GM18868 (cell line): ENCODE data around the gene CKAP2L.
A peak's percentile ranks its signal among the peaks of the same experiment; 100 is the strongest.
"Not testable (repeated sequence)": the region's sequence is repeated elsewhere in the genome, so short reads cannot be mapped to it uniquely, and the experiment has no call there.

Source experiments
- ATAC-seq: cut with Tn5 transposase; IDR thresholded peaks from one replicate; pipeline ENCODE4 v1.9.1; 2021; ENCODE audit warnings: mild to moderate bottlenecking, moderate library complexity; ENCODE audit not compliant: unreplicated experiment

CKAP2L gene

DNA sequence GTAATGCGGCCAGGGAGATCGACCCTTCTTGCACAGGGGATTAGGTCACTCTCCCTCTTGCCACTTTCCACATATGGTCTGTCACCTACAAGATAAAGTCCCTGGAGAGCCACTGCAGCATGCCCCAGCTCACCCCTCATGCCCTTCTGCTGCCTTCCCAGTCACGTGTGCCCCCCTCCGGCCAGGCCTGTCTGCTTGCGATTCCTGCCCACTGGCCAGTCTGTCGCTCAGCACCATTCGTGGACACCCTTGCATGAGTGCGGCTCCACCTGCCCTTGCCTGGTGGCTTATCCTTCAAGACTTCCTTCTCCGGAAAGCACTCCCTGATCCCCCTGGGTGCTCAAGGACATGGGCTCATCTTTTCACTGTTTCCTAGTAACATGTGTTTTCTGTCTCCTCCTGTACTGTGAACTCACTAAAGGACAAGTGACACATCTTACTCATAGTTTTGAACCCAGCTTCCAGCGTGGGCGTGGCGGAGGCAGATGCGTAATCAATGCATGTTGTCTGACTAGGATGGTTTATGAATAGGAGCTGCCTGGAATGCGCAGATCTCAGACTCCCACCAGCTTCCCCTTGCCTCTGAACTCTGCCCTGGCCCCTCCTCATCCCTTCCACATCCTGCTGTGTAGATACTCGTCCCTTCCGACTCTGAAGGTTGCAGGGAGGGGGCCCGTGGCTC lies 51.4 kb downstream of the CKAP2L start:
- no peak for ATAC-seq

DNA sequence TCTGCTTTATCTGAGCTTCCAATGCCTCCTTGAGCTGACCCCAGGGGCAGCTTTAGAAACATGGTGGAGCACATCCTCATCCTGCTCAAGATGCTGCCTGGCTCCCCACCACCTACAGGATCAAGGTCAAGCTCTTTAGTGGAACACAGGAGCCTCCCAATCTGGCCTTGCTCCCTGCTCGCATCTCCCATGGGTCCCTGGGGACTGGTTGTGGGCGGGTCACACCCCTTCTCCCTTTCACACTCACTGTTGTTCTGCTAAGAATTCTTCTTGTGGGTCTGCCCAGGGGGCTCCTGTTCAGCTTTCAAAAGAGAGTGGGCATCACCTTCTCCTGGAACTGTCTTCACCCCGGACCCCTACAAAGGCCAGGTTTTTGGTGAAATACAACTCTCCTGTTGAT lies 51.9 kb downstream of the CKAP2L start:
- ATAC-seq: no peak

DNA sequence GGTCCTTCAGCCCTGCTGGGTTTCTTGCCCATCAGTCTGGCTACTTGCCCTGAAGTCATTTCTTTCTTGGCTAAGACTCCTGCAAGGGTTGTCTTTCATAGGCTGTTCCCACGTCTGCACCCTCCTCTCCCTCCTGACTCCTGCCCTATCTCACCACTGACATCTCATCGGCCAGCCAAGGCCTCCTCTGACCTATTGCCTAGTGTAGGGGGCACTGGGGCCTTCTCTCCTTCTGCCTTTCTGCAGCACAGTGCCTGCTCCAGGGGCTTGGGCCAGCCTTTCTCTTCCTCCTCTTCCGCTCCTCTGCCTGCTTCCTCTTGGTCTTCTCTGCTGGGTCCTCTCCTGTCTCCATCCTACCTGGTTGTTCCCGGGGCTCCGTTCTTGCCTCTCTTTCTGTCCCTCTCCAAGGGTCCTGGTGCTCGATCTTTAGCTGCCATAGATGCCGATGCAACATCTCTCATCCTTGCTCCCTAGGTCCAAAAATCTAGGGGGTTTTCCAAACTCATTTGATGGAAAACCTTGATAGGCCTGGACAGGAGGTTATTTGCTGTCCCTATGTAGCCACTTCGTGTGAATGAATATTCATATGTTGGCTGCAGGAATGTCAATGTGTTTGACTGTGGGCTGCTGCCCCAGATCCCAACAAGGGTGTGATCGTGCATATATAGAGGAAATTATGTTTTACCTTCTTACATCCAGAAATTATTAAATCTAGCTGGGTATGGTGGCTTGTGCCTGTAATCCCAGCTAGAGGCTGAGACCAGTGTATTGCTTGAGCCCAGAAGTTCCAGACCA lies 53.3 kb downstream of the CKAP2L start:
- ATAC-seq: no peak

DNA sequence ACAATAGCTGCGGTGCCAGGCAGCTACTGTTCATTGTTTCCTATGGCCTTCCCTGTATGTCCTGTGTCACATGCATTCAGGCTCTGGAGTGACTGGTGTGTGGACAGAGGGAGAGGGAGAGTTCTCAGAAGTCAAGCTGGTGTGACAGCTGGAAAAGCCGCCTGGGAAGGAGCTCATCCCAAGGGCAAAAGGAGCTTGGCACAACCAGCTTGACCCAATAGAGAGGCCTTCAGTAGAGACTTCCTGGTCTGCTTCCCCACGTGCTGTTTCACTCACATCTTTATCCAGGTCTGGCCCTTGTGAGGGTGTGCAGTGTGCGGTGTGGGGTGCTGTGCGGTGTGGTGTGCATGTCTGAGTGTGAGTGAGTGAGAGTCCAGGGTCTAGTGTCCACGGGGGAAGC lies 54.7 kb downstream of the CKAP2L start:
- ATAC-seq: no peak

DNA sequence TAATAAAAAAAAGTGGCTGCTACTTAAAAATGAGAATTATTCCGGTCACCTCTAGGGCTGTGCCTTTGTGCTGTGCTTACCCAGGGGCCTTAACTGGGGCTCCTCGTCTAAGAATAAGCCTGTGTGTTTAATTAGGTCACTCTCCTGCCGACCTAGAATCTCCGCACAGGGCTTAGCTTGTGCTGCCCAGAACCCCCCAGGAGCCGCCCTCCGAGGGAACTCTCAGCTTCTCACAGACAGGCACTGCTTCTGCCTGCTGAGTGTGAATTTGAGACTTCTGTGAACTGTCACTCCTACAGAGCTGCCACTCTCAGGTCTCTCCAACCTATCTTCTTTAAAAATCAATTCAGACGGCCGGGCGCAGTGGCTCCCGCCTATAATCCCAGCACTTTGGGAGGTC lies 55.4 kb downstream of the CKAP2L start:
- ATAC-seq: no peak

DNA sequence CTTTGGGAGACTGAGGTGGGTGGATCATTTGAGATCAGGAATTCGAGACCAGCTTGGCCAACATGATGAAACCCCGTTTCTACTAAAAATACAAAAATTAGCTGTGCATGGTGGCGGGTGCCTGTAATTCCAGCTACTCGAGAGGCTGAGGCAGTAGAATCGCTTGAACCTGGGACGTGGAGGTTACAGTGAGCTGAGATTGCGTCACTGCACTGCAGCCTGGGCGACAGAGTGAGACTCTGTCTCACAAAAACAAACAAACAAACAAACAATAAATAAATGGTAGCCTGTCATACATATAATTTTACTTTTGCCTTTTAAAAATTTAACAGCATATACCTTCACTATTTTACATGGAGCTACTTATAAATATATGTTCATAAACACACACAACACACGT lies 57.5 kb downstream of the CKAP2L start:
- not testable (repeated sequence) for ATAC-seq

DNA sequence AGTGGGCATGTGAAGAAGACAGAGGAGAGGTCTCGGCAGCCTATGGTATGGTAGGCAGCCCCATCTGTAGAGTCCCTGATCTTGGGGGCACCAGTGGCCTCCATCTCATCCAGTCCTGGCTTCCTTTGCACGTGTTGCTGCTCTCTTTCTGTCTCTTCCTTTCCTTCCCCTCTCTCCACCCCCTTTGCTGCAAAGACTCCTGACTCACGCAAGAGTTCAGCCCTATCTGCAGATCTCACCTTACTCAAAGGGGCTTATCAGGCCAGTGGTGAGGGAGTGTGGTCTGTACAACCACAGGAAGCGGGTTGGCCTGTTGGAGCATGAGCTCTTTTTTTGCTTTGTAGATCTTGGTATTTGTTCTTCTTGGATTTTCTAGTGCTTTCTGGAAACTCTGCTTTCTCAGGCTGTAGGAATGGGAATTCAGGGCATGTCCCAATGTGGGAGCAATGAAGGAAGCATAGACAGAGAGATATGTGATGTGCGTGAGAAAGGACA lies 58.2 kb downstream of the CKAP2L start:
- peak; percentile 39 for ATAC-seq

DNA sequence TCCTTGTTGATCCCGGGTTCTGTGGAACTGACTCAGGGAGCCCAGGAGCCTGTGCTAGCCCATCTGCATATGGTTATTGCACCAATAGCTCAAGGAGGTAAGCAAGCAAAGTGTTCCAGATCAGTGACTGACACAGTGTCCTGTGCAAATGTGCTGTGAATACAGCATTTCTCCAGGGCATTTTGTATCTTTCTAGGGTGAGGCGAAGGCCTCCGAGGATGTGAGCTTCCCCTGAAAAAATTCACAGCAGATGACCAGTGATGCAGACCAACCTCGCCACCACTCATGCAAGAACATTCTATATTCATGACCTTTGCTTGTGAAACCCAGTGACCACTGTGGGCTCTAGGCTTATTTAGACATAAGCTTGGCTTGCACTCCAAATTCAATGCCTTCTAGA lies 58.8 kb downstream of the CKAP2L start:
- ATAC-seq: no peak

DNA sequence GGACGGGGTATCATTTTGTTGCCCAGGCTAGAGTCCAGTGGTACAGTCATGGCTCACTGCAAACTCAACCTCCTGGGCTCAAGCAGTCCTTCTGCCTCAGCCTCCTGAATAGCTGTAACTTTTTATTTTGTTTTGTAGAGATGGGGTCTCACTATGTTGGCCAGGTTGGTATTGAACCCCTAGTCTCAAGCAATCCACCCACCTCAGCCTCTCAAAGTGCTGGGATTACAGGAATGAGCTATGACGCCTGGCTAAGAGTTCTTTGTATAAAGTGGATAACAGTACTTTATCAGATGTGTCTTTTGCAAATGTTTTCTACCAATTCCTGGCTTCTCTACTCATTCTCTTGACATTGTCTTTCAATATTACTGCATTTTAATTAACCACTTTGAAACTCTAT lies 60.7 kb downstream of the CKAP2L start:
- ATAC-seq: no peak

DNA sequence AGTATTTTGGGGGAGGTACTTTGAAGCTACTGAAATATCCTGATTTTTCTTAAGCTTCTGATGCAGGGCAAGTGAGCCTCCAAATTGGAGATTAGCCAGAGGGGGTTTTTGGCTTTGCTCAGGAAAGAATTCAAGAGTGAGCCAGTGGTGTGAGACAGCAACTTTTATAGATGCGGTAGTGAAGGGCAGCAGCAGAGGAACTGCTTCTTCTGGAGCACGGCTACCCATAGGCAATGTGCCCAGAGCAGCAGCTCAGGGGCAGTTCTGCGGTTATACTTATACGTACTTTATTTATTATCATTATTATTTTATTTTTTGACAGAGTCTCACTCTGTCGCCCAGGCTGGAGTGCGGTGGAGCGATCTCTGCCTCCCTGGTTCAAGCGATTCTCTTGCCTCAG lies 63.4 kb downstream of the CKAP2L start:
- no peak for ATAC-seq

DNA sequence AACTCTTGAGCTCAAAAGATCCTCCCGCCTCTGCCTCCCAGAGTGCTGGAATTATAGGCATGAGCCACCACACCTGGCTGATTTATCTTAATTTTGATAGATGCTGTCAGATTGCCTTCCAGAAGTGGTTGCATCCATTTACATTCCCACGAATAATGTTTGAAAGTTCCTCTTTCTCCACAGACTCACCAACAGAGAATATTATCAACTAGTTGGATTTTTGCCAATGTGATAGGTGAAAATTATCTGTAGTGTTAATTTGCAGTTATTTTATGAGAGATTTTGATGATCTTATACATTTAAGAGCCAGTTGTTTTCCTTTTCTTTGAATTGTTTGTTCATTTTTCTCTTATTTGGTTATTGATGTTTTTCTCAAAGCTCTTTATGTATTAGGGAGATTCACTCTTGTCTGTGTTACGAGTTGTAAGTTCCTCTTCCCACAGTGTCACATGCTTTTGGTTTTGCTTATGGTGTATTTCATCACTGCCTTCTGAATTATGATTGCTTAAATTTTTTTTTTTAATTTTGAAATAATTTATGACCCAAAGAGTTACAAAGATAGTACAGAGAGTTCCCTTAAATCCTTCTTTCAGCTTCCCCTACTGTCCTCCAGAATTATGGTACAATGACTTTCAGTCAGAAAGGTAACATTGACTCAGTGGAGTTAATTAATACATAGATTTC lies 64.3 kb downstream of the CKAP2L start:
- ATAC-seq: no peak

DNA sequence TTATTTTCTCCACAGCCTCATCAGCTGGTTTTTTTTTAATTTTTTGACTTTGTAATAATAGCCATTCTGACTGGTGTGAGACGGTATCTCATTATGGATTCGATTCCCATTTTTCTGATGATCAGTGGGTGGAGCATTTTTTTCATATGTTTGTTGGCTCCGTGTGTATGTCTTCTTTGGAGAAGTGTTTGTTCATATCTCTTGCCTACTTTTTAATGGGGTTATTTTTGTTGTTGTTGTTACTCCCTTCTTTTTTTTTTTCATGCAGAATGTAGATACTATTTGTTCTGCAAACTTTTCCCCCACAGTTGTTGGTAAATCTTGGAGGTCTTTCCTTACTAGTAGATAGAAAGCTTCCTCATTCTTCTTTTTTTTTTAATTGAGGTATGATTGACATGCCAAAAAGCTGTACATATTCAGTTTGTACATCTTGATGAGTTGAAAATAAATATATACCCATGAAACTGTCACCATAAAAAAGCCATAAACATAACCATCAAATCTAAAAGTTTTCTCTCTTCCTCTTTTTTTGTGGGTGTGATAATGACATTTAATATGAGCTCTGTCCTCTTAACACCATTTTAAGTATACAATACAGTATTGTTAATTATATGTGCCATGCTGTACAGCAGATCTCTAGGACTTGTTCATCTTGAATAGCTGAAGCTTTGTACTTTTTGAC lies 65.4 kb downstream of the CKAP2L start:
- ATAC-seq: no peak

DNA sequence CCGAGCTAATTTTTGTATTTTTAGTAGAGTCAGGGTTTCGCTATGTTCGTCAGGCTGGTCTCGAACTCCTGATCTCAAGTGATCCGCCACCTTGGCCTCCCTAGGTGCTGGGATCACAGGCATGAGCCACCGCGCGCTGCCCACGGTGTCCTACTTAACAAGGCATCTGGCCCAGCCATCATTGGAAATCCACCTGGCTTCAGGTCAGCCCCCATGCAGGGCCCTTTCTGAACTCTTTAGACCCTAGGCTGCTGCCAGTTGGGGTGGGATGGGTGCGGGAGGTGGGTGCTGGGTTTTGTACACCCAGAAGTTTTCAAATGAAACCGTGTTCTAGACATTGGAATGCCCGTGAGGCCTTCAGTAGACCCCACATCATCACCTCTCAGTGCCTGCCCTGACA lies 70.2 kb downstream of the CKAP2L start:
- ATAC-seq: no peak

DNA sequence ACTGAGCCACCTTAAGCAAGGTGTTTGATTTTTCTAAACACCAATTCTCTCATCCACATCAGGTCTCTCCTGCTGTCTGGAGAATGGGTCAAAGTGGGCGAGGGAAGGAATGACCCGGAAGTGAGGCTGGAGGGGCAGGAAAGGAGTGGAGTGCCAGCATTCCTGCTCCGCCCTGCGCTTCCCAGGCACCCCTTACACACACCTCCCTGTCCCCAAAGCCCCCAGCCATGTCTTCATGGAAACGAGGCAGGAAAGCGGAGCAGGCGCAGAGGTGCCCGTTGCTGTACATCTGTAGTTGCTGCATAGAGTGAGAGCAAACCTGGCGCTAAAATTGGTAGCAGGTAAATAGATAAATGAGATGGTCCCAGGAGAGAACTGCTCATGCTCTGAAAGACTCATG lies 70.8 kb downstream of the CKAP2L start:
- no peak for ATAC-seq

DNA sequence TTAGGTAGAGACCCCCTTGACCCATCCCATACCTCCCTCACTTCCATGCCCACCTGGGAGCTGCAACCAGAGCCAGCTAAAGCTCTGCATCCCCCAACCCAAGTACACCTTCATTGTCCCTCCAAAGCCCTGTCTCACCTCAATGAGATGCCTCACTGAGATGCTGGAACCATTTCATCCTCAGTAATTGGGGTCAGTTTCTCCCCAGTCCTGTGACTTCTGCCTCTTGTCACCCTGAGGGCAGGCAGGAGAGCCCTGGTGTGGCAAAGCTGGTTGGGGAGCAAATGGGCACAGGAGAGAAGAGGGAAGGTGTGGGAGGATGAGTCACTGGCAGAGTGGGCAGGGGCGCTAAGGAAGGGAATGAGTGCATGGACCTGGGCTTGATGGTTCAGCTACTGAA lies 71.5 kb downstream of the CKAP2L start:
- no peak for ATAC-seq

DNA sequence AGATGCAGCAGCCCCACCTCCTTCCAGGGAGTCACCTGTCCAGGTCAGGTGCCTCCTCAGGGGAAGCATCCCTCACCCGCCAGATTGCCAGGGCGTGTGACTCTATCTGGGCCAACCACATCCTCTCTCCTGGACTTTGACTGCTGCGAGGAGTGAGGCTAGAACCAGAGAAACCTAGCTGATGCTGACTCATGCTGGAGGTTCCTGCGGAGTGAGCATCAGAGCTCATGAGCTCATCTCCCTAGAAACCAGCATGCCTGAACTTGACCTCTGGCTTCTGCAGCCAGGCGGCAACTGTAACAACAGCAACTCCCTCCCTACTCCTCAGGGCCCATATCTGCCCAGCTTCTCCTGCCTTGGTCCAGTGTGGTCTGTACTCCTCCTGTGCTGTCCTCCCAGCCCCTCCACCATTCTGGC lies 71.9 kb downstream of the CKAP2L start:
- ATAC-seq: peak; percentile 90

DNA sequence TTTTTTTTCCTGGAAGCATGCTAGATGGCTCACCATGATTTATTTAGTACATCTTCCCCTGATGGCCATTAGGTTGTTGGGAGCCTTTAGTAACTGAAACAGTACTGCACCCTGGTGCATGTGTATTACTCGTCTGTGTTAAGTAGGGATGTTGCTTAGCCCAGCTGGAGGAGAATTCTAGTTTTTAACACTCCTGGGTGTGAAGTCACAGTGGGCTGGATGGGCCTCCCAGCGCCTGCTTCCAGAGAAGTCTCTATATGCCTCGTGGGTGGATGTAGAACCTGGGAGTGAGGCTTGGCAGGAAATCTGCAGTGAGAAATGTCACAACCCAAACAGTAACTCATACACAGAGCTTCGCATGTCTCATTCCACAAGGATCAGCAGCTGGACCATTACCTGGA lies 72.5 kb downstream of the CKAP2L start:
- ATAC-seq: no peak

DNA sequence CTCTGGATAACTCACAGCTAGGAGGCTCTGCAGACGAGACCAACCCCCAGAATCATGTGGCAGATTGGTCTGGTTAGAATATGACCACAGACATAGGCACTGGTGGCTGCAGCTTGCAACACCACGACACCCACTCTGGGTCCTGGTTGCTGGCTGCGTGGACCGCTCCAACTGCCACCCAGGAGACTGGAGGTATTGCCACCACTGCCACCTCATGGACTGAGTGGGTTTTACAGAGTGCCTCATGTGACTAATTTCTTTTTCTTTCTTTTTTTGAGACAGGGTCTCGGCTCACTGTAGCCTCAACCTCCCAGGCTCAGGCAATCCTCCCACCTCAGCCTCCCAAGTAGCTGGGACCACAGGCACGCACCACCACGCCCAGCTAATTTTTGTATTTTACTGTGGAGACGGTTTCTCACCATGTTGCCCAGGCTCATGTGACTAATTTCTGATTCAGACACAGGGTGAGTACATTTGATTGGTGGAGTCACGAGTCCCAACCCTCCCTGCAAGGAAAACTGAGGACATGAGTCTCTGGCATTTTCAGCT lies 73.5 kb downstream of the CKAP2L start:
- peak; percentile 57 for ATAC-seq

DNA sequence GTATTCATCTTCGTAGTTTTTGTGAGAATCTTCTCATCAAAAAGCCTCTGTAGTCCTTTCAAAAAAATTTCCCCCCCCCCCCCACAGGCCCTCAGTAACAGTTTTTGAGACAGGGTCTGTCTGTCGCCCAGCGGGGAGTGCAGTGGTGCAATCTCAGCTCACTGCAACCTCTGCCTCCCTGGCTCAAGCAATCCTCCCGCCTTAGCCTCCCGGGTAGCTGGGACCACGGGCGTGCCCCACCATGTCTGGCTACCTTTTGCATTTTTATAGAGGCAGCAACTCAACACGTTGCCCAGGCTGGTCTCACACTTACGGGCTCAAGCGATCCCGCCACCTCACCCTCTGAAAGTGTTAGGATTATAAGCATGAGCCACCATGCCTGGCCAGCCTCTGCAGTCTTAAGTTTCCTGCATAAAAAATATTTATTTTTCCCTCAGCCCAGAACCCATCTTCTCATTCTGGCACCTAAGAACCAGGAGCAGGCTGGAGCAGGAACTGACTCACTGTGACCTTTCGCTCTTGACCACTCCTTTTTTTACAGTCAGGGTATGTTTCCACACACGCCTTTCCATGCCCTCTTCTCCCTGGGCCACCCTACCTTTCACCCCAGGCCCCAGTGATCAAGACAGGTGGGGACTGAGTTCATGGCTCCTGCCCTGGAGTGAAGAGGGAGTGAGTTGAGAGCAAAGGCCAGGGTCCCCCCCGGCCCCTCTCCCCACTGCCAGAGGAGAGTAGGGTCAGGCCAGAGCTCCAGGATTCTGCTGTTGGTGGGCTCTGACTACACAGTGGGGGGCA lies 76.1 kb downstream of the CKAP2L start:
- no peak for ATAC-seq

DNA sequence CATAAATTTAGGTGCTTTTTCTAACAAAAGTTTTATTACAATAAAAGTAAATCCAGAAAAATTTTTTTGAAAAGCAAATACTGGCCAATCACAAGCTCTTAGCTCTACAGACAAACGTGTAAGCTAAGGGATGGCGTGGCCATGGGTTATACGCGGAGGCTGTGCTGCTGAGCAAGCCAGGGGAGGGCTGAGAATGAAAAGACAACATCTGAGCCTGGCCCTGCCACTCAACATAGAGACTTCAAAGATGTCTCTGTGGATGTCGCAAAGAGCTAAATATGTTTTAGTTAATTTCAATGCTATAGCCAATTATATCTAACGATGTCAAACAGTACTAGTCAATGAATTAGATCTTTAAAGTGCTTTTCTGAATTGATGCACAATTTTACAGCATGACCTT lies 76.9 kb downstream of the CKAP2L start:
- no peak for ATAC-seq
